SH-SY5Y (cell line): ENCODE data around the gene NAA16.

ENCODE experiments used
- GATA2 ChIP-seq: IDR thresholded peaks from 2 replicates; pipeline ENCODE4 v1.6.1; 2011; ENCODE audit warnings: mild to moderate bottlenecking, low read depth, low read length
- GATA3 ChIP-seq: IDR thresholded peaks from 2 replicates; pipeline ENCODE4 v1.6.1; 2011; ENCODE audit warnings: low read depth, mild to moderate bottlenecking, low read length, moderate library complexity

NAA16 gene

GRCh38 chr13:41310963-41311405 is at the start of gene NAA16:
Gene NAA16 (plus strand): TSS chr13:41311267. CDS start chr13:41311529, 262 bp downstream.
- TF ChIP-seq GATA3 (no peak), GATA2 (no peak)

GRCh38 chr13:41263261-41263971 is 47.7 kb upstream of the NAA16 start, which contains the start of gene MTRF1:
Gene MTRF1 (minus strand): TSS chr13:41263576. CDS start chr13:41260907, 2,669 bp downstream.
- TF ChIP-seq GATA2 (no peak), GATA3 (no peak)

DNA sequence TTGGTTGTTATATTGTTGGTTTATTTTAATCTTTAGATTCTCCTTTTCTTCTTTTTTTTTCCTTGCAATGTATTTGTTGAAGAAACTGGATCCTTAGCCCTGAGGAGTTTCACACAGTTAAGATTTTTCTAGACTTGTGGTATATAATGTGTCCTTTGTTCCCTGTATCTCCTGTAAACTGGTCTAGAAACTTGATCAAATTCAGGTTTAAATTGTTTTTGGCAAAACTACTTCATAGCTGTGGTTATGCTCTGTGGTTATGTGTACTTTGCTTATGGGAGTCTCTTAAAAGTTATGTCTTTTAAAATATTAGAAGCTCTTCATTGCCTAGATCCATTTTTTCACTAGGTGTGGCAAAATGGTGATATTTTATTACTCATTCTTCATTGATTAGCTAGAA is 44.0 kb upstream of the NAA16 start:
- TF ChIP-seq GATA3 (no peak), GATA2 (no peak)

DNA sequence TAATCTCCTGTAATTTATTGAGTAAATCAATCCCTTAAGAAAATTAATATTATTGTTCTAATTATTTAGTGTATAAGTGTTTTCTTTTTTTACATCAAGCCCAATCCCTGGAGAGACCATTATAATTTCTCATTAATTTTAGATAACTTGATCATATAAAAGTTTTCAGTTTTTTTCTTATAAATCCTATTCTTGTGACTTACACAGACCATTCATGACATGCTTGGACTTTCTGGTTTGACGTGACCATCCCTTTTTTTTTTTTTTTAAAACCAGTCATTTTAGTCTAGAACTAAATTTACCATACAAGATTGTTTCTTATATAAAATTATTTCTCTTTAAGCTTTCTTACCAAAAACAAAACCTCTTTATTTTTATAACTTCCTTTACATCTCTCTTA is 42.3 kb upstream of the NAA16 start:
- no peak for TF ChIP-seq GATA3
- TF ChIP-seq GATA2 = no peak

- no peak for TF ChIP-seq GATA2
- TF ChIP-seq GATA3 = no peak
Observed at GRCh38 chr13:41271456-41272285, 39.4 kb upstream of the NAA16 start.

DNA sequence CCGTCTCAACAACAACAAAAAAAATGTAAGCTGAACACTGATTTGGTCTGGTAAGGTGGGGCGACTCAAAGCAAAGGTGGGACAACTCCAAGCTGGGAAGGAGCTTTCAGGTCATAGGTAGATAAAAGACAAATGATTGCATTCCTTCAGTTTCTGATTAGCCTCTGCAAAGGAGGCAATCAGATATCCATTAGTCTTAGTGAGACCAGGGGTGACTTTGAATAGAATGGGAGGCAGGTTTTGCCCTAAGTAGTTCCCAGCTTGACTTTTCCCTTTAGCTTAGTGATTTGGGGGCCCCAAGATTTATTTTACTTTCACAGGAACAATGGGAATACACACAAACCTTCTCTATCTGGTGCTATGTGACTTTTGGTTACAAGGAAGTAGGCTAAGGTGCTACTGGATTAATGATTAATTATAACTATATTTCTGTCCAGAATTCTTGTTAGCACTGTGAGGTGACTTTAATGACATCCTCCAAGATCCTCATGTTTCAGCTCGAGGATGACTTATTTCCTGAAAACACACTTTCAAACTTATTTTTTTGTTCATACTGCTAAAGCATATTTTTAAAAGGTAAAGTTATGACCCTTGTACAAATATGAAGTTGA is 37.1 kb upstream of the NAA16 start:
- TF ChIP-seq GATA3 = no peak
- TF ChIP-seq GATA2 = no peak

DNA sequence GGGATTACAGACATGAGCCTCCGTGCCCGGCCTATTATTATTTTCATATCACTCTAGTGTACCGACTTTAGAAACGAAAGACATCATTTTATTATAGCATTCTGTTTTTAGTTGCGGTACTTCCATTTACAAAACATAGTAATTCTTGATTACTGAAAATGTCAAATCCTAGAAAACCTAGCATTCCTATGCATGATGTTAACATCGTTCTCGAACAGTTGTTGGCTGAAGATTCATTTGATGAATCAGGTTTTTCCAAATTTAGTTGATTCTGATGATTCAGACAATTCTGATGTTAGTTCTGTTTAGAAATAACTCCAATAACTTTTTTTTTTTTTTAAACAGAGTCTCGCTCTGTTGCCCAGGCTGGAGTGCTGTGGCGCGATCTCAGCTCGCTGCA is 36.2 kb upstream of the NAA16 start:
- no peak for TF ChIP-seq GATA2
- no peak for TF ChIP-seq GATA3

DNA sequence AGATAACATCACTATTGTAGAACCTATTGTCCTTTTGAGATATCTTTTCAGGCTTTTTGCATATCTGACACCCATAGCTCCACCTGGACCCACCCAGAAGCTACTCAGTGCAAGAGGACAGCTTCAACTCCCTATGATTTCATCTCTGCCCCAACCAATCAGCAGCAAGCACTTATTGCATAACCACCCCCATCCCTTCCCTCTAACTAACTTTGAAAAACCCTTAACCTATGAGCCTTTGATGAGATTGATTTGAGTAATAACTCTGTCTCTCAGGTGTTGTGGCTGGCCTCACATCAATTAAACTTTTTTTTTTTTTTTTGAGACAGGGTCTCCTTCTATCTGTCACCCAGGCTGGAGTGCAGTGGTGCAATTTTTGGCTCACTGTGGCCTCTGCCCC is 34.2 kb upstream of the NAA16 start:
- TF ChIP-seq GATA3 = no peak
- no peak for TF ChIP-seq GATA2

DNA sequence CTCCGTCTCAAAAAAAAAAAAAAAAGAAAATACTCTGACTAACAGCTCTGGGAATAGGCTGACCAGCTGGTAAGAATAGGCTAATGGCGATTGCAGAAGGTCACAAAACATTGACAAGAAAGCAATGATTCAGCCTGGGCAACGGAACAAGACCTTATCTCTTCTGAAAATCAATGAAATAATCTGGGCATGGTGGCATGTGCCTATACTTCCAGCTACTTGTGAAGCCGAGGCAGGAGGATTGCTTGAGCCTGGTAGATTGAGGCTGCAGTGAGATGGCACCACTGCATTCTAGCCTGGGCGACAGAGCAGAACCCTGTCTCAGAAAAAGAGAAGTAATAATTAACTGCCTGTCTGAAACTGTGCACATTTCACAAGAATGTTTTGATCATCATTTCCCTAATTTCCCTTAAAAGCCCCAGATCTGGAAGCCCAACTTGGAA is 28.9 kb upstream of the NAA16 start:
- TF ChIP-seq GATA3 = no peak
- TF ChIP-seq GATA2 = no peak

GRCh38 chr13:41284512-41285288 is 26.4 kb upstream of the NAA16 start:
- TF ChIP-seq GATA2 (no peak), GATA3 (no peak)

GRCh38 chr13:41286370-41286769 is 24.7 kb upstream of the NAA16 start:
- TF ChIP-seq GATA2 = no peak
- no peak for TF ChIP-seq GATA3

GRCh38 chr13:41289463-41289881 is 21.6 kb upstream of the NAA16 start:
- TF ChIP-seq GATA3 (no peak), GATA2 (no peak)

- TF ChIP-seq GATA3 = no peak
- no peak for TF ChIP-seq GATA2
Observed at GRCh38 chr13:41291246-41291645, 19.8 kb upstream of the NAA16 start.

DNA sequence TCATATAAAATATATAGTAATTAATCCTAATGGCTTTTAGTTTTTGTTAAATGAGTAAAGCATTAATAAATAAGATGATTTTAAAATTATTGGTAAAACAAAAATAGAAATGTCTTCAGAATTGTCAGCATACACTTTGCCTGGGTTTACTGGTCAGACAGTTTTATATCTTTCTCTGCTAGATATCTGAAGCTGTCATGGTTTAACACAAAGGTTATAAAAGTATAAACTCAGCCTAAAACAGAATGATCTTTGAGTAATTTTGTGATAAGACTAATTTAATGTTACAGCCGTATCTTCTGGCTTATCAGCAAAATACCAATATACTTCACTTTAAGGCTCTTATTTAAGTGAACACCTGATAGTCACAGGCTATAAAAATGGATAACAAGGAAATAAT is 17.8 kb upstream of the NAA16 start:
- TF ChIP-seq GATA2 (no peak), GATA3 (no peak)

DNA sequence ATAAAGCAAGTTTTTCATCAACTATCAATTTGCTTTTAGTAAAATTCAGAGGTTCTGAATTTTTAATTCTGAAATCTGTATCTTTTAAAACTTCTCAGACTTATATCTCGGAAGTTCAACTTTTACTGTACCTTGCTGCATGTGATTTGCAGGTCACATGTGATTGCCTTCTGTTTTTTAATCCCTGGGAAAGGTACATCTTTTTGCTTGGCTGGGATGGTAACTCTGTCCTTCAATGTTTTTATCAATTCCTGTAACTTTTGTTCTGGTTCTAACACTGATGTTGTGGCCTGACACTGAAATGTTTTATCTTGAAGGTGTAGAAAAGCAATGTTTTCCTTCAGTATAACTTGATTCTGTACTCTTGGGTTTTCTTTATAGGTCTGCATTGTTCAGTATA is 16.2 kb upstream of the NAA16 start:
- TF ChIP-seq GATA3 (no peak), GATA2 (no peak)
